ENCODE data around the gene TRAF4.

Gene TRAF4

GRCh38 chr17:28705074-28705659 is 38.6 kb upstream of the TRAF4 start:
- Histone ChIP-seq H3K36me3 (ENCODE audit: control insufficient read depth in 2 of 2, insufficient read depth in 2 of 2, low read length in 2 of 2) (peaks cover 32 to 43% of the 10 kb centered on the region in 2 donors), H3K27ac (ENCODE audit: low read depth in 2 of 2, low read length in 2 of 2) (no peak overlapping the region)

GRCh38 chr17:28705728-28706334 is 38.0 kb upstream of the TRAF4 start:
- Histone ChIP-seq H3K36me3 (ENCODE audit: control insufficient read depth in 2 of 2, insufficient read depth in 2 of 2, low read length in 2 of 2) (peaks cover 25 to 37% of the 10 kb centered on the region in 2 donors), H3K4me1 (ENCODE audit: control insufficient read depth in 2 of 2, insufficient read depth in 2 of 2, low read length in 2 of 2) (peaks cover 9 to 12% of the 10 kb centered on the region in 2 donors), H3K9ac (ENCODE audit: low read depth in 1 of 2, low read length in 2 of 2) (no peak overlapping the region), H3K9me3 (ENCODE audit: control insufficient read depth in 2 of 2, low read length in 2 of 2) (no peaks in the 10 kb centered on the region), H3K4me3 (ENCODE audit: low read length in 2 of 2) (no peak overlapping the region), H3K27ac (ENCODE audit: low read depth in 2 of 2, low read length in 2 of 2) (no peak overlapping the region), H3K27me3 (ENCODE audit: control insufficient read depth in 2 of 2, insufficient read depth in 2 of 2, low read length in 2 of 2) (no peaks in the 10 kb centered on the region)

More at GRCh38 chr17:28705074-28705659, 38.6 kb upstream of the TRAF4 start:
- Histone ChIP-seq H3K4me1 (ENCODE audit: control insufficient read depth in 2 of 2, insufficient read depth in 2 of 2, low read length in 2 of 2) (peaks cover 5 to 8% of the 10 kb centered on the region in 2 donors), H3K9me3 (ENCODE audit: control insufficient read depth in 2 of 2, low read length in 2 of 2) (no peaks in the 10 kb centered on the region), H3K9ac (ENCODE audit: low read depth in 1 of 2, low read length in 2 of 2) (no peak overlapping the region), H3K27me3 (ENCODE audit: control insufficient read depth in 2 of 2, insufficient read depth in 2 of 2, low read length in 2 of 2) (no peaks in the 10 kb centered on the region), H3K4me3 (ENCODE audit: low read length in 2 of 2) (no peak overlapping the region)

GRCh38 chr17:28706471-28707338 is 37.1 kb upstream of the TRAF4 start:
- Histone ChIP-seq H3K4me1 (ENCODE audit: control insufficient read depth in 2 of 2, insufficient read depth in 2 of 2, low read length in 2 of 2) (peaks cover 12 to 15% of the 10 kb centered on the region in 2 donors), H3K36me3 (ENCODE audit: control insufficient read depth in 2 of 2, insufficient read depth in 2 of 2, low read length in 2 of 2) (peaks cover 17 to 28% of the 10 kb centered on the region in 2 donors), H3K27me3 (ENCODE audit: control insufficient read depth in 2 of 2, insufficient read depth in 2 of 2, low read length in 2 of 2) (no peaks in the 10 kb centered on the region), H3K9me3 (ENCODE audit: control insufficient read depth in 2 of 2, low read length in 2 of 2) (no peaks in the 10 kb centered on the region), H3K4me3 (ENCODE audit: low read length in 2 of 2) (no peak overlapping the region), H3K27ac (ENCODE audit: low read depth in 2 of 2, low read length in 2 of 2) (no peak overlapping the region), H3K9ac (ENCODE audit: low read depth in 1 of 2, low read length in 2 of 2) (no peak overlapping the region)

- Histone ChIP-seq H3K4me1 (ENCODE audit: control insufficient read depth in 2 of 2, insufficient read depth in 2 of 2, low read length in 2 of 2) (peaks cover 16 to 17% of the 10 kb centered on the region in 2 donors), H3K9ac (ENCODE audit: low read depth in 1 of 2, low read length in 2 of 2) (no peak overlapping the region), H3K27me3 (ENCODE audit: control insufficient read depth in 2 of 2, insufficient read depth in 2 of 2, low read length in 2 of 2) (no peaks in the 10 kb centered on the region), H3K9me3 (ENCODE audit: control insufficient read depth in 2 of 2, low read length in 2 of 2) (no peaks in the 10 kb centered on the region), H3K4me3 (ENCODE audit: low read length in 2 of 2) (no peak overlapping the region), H3K27ac (ENCODE audit: low read depth in 2 of 2, low read length in 2 of 2) (no peak overlapping the region), H3K36me3 (ENCODE audit: control insufficient read depth in 2 of 2, insufficient read depth in 2 of 2, low read length in 2 of 2) (peaks cover 10 to 22% of the 10 kb centered on the region in 2 donors)
Observed at GRCh38 chr17:28707339-28707720, 36.5 kb upstream of the TRAF4 start.

- Histone ChIP-seq H3K9ac (ENCODE audit: low read depth in 1 of 2, low read length in 2 of 2) (peak overlapping the region; percentile 76 to 78), H3K27ac (ENCODE audit: low read depth in 2 of 2, low read length in 2 of 2) (peak overlapping the region; percentile 90)
Observed at GRCh38 chr17:28710861-28711722, 32.7 kb upstream of the TRAF4 start.

GRCh38 chr17:28711723-28712031 is 32.1 kb upstream of the TRAF4 start, which contains the start of gene PROCA1:
TSS of gene PROCA1 (minus strand) at chr17:28711888. CDS start at chr17:28711660, 228 bp downstream.
- H3K4me3 ChIP-seq (ENCODE audit: low read length in 2 of 2): peak within 1 kb of the TSS; percentile 81 to 83
- peak within 1 kb of the TSS; percentile 90 for H3K27ac ChIP-seq (ENCODE audit: low read depth in 2 of 2, low read length in 2 of 2)
- H3K36me3 ChIP-seq (ENCODE audit: control insufficient read depth in 2 of 2, insufficient read depth in 2 of 2, low read length in 2 of 2): no peaks in the 10 kb centered on the region
- peak within 1 kb of the TSS; percentile 76 to 78 for H3K9ac ChIP-seq (ENCODE audit: low read depth in 1 of 2, low read length in 2 of 2)
- no peaks in the 10 kb centered on the region for H3K9me3 ChIP-seq (ENCODE audit: control insufficient read depth in 2 of 2, low read length in 2 of 2)
- peaks cover 0 to 6% of the 10 kb centered on the region in 2 donors for H3K27me3 ChIP-seq (ENCODE audit: control insufficient read depth in 2 of 2, insufficient read depth in 2 of 2, low read length in 2 of 2)
- H3K4me1 ChIP-seq (ENCODE audit: control insufficient read depth in 2 of 2, insufficient read depth in 2 of 2, low read length in 2 of 2): peaks cover 18 to 27% of the 10 kb centered on the region in 2 donors

More at GRCh38 chr17:28710861-28711722, 32.7 kb upstream of the TRAF4 start:
- H3K9me3 ChIP-seq (ENCODE audit: control insufficient read depth in 2 of 2, low read length in 2 of 2): no peaks in the 10 kb centered on the region
- H3K4me3 ChIP-seq (ENCODE audit: low read length in 2 of 2): peak overlapping the region; percentile 81 to 83
- H3K4me1 ChIP-seq (ENCODE audit: control insufficient read depth in 2 of 2, insufficient read depth in 2 of 2, low read length in 2 of 2): peaks cover 16 to 23% of the 10 kb centered on the region in 2 donors
- H3K27me3 ChIP-seq (ENCODE audit: control insufficient read depth in 2 of 2, insufficient read depth in 2 of 2, low read length in 2 of 2): peaks cover 0 to 6% of the 10 kb centered on the region in 2 donors
- H3K36me3 ChIP-seq (ENCODE audit: control insufficient read depth in 2 of 2, insufficient read depth in 2 of 2, low read length in 2 of 2): no peaks in the 10 kb centered on the region

GRCh38 chr17:28712032-28712704 is 31.6 kb upstream of the TRAF4 start:
- Histone ChIP-seq H3K27me3 (ENCODE audit: control insufficient read depth in 2 of 2, insufficient read depth in 2 of 2, low read length in 2 of 2) (peaks cover 0 to 6% of the 10 kb centered on the region in 2 donors), H3K4me1 (ENCODE audit: control insufficient read depth in 2 of 2, insufficient read depth in 2 of 2, low read length in 2 of 2) (peaks cover 21 to 31% of the 10 kb centered on the region in 2 donors), H3K9ac (ENCODE audit: low read depth in 1 of 2, low read length in 2 of 2) (peak overlapping the region in 1 of 2 donors; percentile 78), H3K4me3 (ENCODE audit: low read length in 2 of 2) (peak overlapping the region; percentile 77 to 83), H3K9me3 (ENCODE audit: control insufficient read depth in 2 of 2, low read length in 2 of 2) (no peaks in the 10 kb centered on the region), H3K36me3 (ENCODE audit: control insufficient read depth in 2 of 2, insufficient read depth in 2 of 2, low read length in 2 of 2) (no peaks in the 10 kb centered on the region), H3K27ac (ENCODE audit: low read depth in 2 of 2, low read length in 2 of 2) (peak overlapping the region; percentile 90)

- H3K4me1 ChIP-seq (ENCODE audit: control insufficient read depth in 2 of 2, insufficient read depth in 2 of 2, low read length in 2 of 2): peaks cover 21 to 31% of the 10 kb centered on the region in 2 donors
- H3K27me3 ChIP-seq (ENCODE audit: control insufficient read depth in 2 of 2, insufficient read depth in 2 of 2, low read length in 2 of 2): peaks cover 0 to 6% of the 10 kb centered on the region in 2 donors
- no peaks in the 10 kb centered on the region for H3K9me3 ChIP-seq (ENCODE audit: control insufficient read depth in 2 of 2, low read length in 2 of 2)
- no peak overlapping the region for H3K9ac ChIP-seq (ENCODE audit: low read depth in 1 of 2, low read length in 2 of 2)
- no peaks in the 10 kb centered on the region for H3K36me3 ChIP-seq (ENCODE audit: control insufficient read depth in 2 of 2, insufficient read depth in 2 of 2, low read length in 2 of 2)
- H3K4me3 ChIP-seq (ENCODE audit: low read length in 2 of 2): peak overlapping the region in 1 of 2 donors; percentile 77
- H3K27ac ChIP-seq (ENCODE audit: low read depth in 2 of 2, low read length in 2 of 2): peak overlapping the region in 1 of 2 donors; percentile 90
Observed at GRCh38 chr17:28712705-28713415, 31.0 kb upstream of the TRAF4 start.

GRCh38 chr17:28714281-28714680 is 29.5 kb upstream of the TRAF4 start:
- H3K4me3 ChIP-seq (ENCODE audit: low read length in 2 of 2): no peak overlapping the region
- H3K36me3 ChIP-seq (ENCODE audit: control insufficient read depth in 2 of 2, insufficient read depth in 2 of 2, low read length in 2 of 2): no peaks in the 10 kb centered on the region
- H3K4me1 ChIP-seq (ENCODE audit: control insufficient read depth in 2 of 2, insufficient read depth in 2 of 2, low read length in 2 of 2): peaks cover 30 to 38% of the 10 kb centered on the region in 2 donors
- no peaks in the 10 kb centered on the region for H3K9me3 ChIP-seq (ENCODE audit: control insufficient read depth in 2 of 2, low read length in 2 of 2)
- no peak overlapping the region for H3K27ac ChIP-seq (ENCODE audit: low read depth in 2 of 2, low read length in 2 of 2)
- no peak overlapping the region for H3K9ac ChIP-seq (ENCODE audit: low read depth in 1 of 2, low read length in 2 of 2)
- H3K27me3 ChIP-seq (ENCODE audit: control insufficient read depth in 2 of 2, insufficient read depth in 2 of 2, low read length in 2 of 2): peaks cover 0 to 6% of the 10 kb centered on the region in 2 donors

Data from mucosa of rectum (tissue), 2 donors.